ENCODE data around the gene TMEM218.

DNA sequence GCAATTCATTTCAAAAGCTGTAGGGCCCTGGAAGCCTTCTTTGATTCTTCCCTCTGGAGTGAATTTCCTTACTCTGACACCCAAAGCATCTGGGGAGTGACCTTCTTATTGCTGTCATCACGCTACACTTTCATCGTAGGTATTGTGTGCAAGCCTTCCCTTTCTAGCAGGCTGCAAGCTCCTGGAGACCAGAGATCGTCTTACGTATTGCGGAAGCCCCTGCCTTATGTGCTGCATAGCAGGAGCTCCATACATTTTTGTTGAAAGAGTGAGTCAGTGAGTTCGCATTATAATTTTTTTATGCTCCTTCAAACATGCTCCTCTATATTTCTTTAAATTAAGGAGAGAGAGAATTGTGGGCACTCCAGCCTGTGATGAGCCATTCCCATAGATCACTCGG is 21.2 kb upstream of the TMEM218 start:
- TF ChIP-seq, protein P1, sequence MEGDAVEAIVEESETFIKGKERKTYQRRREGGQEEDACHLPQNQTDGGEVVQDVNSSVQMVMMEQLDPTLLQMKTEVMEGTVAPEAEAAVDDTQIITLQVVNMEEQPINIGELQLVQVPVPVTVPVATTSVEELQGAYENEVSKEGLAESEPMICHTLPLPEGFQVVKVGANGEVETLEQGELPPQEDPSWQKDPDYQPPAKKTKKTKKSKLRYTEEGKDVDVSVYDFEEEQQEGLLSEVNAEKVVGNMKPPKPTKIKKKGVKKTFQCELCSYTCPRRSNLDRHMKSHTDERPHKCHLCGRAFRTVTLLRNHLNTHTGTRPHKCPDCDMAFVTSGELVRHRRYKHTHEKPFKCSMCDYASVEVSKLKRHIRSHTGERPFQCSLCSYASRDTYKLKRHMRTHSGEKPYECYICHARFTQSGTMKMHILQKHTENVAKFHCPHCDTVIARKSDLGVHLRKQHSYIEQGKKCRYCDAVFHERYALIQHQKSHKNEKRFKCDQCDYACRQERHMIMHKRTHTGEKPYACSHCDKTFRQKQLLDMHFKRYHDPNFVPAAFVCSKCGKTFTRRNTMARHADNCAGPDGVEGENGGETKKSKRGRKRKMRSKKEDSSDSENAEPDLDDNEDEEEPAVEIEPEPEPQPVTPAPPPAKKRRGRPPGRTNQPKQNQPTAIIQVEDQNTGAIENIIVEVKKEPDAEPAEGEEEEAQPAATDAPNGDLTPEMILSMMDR (IDR thresholded peaks at IDR 0.05 in 2 of 3, conservative IDR thresholded peaks at IDR 0.05 in 1 of 3; ENCODE audit: borderline replicate concordance in 1 of 3, insufficient read depth in 1 of 3, low read depth in 2 of 3, low read length in 2 of 3), result no peak
- TF ChIP-seq CBX3 (IDR thresholded peaks at IDR 0.05; ENCODE audit: low read depth), result no peak
- no peak for TF ChIP-seq RAD21 (IDR thresholded peaks at IDR 0.05; ENCODE audit: low read depth)
- TF ChIP-seq EGR1 (IDR thresholded peaks at IDR 0.05; ENCODE audit: low read depth), result no peak
- no peak for TF ChIP-seq POLR2AphosphoS5 (IDR thresholded peaks at IDR 0.05; ENCODE audit: low read depth, low read length)

Measured in HCT116 (cell line).